K562 (cell line): ENCODE measurements around the gene USP10. TPM values are rescaled to one million over a fixed set of nuclear protein-coding genes. Genes with fewer than 3 reads are reported as not detected.

ENCODE experiments used
- ADNP ChIP-seq: fragments of 200-800 bp; sonication (Bioruptor generic); IDR thresholded peaks from 2 replicates; pipeline ENCODE4 v1.6.1; 2016; ENCODE audit warnings: missing genetic modification characterization, missing compliant biosample characterization
- COPS2 ChIP-seq: fragments of 450-650 bp; conservative IDR thresholded peaks from 2 replicates; pipeline ENCODE4 v1.6.1; 2016; ENCODE audit warnings: mild to moderate bottlenecking, moderate library complexity
- HLTF ChIP-seq: fragments of 450-650 bp; IDR thresholded peaks from 2 replicates; pipeline ENCODE4 v1.6.1; 2016
- HSF4 ChIP-seq: fragments of 250-450 bp; sonication (Bioruptor Pico); IDR thresholded peaks from 2 replicates; pipeline ENCODE4 v2.1.2; 2022; ENCODE audit warnings: mild to moderate bottlenecking, moderate library complexity, borderline replicate concordance
- KDM1A ChIP-seq, 2 experiments: fragments of 450-650 bp; IDR thresholded peaks; 2 replicates each; pipeline ENCODE4 v1.6.1; 2016; ENCODE audit warnings: mild to moderate bottlenecking in 2 of 2
- MEF2A ChIP-seq: IDR thresholded peaks from 2 replicates; pipeline ENCODE4 v1.6.1; 2011; ENCODE audit warnings: low read depth, mild to moderate bottlenecking, low read length, moderate library complexity; ENCODE audit not compliant: control insufficient read depth
- MEF2D ChIP-seq: conservative IDR thresholded peaks from 2 replicates; pipeline ENCODE4 v1.6.1; 2016; ENCODE audit warnings: low read depth, missing genetic modification characterization, missing compliant biosample characterization
- POLR2A ChIP-seq: fragments of 450-650 bp; conservative IDR thresholded peaks from 2 replicates; pipeline ENCODE4 v1.6.1; 2016
- PRDM10 ChIP-seq: fragments of 450-650 bp; IDR thresholded peaks from 2 replicates; pipeline ENCODE4 v1.6.1; 2018; ENCODE audit not compliant: partially characterized antibody
- RBM25 ChIP-seq: fragments of 200-400 bp; formaldehyde crosslinking; IDR thresholded peaks from 2 replicates; pipeline ENCODE4 v1.6.1; 2018; ENCODE audit warnings: low read length, low read depth, moderate library complexity; ENCODE audit not compliant: severe bottlenecking
- SMARCA5 ChIP-seq: fragments of 450-650 bp; IDR thresholded peaks from 2 replicates; pipeline ENCODE4 v1.6.1; 2016
- ZNF143 ChIP-seq: sonication (generic); formaldehyde crosslinking; IDR thresholded peaks from 2 replicates; pipeline ENCODE4 v1.9.0; 2022; ENCODE audit warnings: mild to moderate bottlenecking, missing genetic modification reagents
- ZNF224 ChIP-seq: sonication (generic); formaldehyde crosslinking; IDR thresholded peaks from 2 replicates; pipeline ENCODE4 v1.8.0; 2022; ENCODE audit warnings: mild to moderate bottlenecking, missing genetic modification reagents
- polyA plus RNA-seq, 8 experiments: library from polyadenylated mRNA; depleted of rRNA in 4 of 8; stranded (reverse) in 5 of 8; unstranded in 3 of 8; fragments of >200 nt; fragmentation: Nextera tagmentation in 2 of 8; fragmentation: Illumina TruSeq in 1 of 8; extraction: Ambion mirVana in 2 of 8; extraction: Trizol in 1 of 8; gene quantifications; 2 replicates each; pipeline versions ENCODE4 v1.2.1 to v1.2.3, GENCODE V29; 2011 to 2014; ENCODE audit warnings: inconsistent platforms in 1 of 8, missing spikeins in 1 of 8
- total RNA-seq, 7 experiments: library from RNA; depleted of rRNA in 6 of 7; stranded (reverse); fragments of >200 nt in 6 of 7; fragmentation: Illumina TruSeq in 2 of 7; extraction: Trizol in 2 of 7; gene quantifications; 2 replicates each; pipeline versions ENCODE4 v1.2.1 to v1.2.3, GENCODE V29; 2011 to 2021; ENCODE audit warnings: low replicate concordance in 1 of 7

Gene USP10
- total and polyA plus RNA-seq, 9 of the 15 experiments (the other 6 are each of a cell fraction or from before 2014, with no cell fraction given), result 61.7 to 197 (median 116) TPM

GRCh38 chr16:84811529-84811928, 111.7 kb downstream of the USP10 start (continued):
- TF ChIP-seq MEF2D (tag) (no peak), MEF2A (no peak), ADNP (tag) (peak; percentile 75; the same call in 1 of the 2 replicates), SMARCA5 (peak; percentile 67; the same call in 1 of the 2 replicates), HLTF (peak; percentile 62; the same call in 1 of the 2 replicates), HSF4 (CRISPR knock-in tag) (no peak), ZNF224 (CRISPR knock-in tag) (no peak), POLR2A (no peak), COPS2 (no peak), ZNF143 (CRISPR knock-in tag) (no peak), RBM25 (peak; percentile 93), KDM1A (IDR thresholded peaks at IDR 0.05) (peak; percentile 24 to 38; a peak in 1 of 4 replicates), PRDM10 (no peak)
